Astrocyte (in vitro differentiated cells and primary cell): ENCODE data around the gene NCOA5.

Experiments
- CTCF ChIP-seq: IDR thresholded peaks from 2 replicates; pipeline ENCODE4 v1.5.1; 2011; ENCODE audit warnings: low read depth, mild to moderate bottlenecking, inconsistent platforms, low read length, moderate library complexity; ENCODE audit not compliant: insufficient read depth
- EZH2 ChIP-seq: IDR thresholded peaks from 2 replicates; pipeline ENCODE4 v1.6.1; 2012; ENCODE audit warnings: mild to moderate bottlenecking, low read length, inconsistent platforms; ENCODE audit not compliant: insufficient read depth

GRCh38 chr20:46044896-46045295 is 44.9 kb downstream of the NCOA5 start:
- TF ChIP-seq CTCF (no peak), EZH2 (no peak)
